CD14-positive monocyte (primary cell): ENCODE measurements around the gene COL4A2. TPM values are rescaled to one million over a fixed set of nuclear protein-coding genes. Genes with fewer than 3 reads are reported as not detected.
A peak's percentile ranks its signal among the peaks of the same experiment; 100 is the strongest.

Experiments used
- DNase-seq, 3 donors: peaks; one replicate each; pipeline ENCODE4 v3.0.0-alpha.2; 2011 to 2022
- H2AFZ ChIP-seq: 2 replicates; pipeline ENCODE4 v1.6.0; 2012; ENCODE audit warnings: mild to moderate bottlenecking, low read depth, low read length, inconsistent platforms; ENCODE audit not compliant: insufficient read depth, poor library complexity, severe bottlenecking
- H3K27ac ChIP-seq, 2 donors: 1 replicate in 1 of 2; 2 replicates in 1 of 2; pipeline ENCODE4 v1.5.1; 2012 to 2013; ENCODE audit warnings: low read length in 2 of 2, control low read depth in 1 of 2, inconsistent platforms in 1 of 2, low read depth in 1 of 2, mild to moderate bottlenecking in 1 of 2
- H3K27me3 ChIP-seq, 2 donors: one replicate each; pipeline versions ENCODE4 v1.6.0 to v1.6.1; 2011 to 2013; ENCODE audit warnings: low read length in 2 of 2; ENCODE audit not compliant: control insufficient read depth in 2 of 2, insufficient read depth in 2 of 2
- H3K36me3 ChIP-seq, 2 donors: replicated peaks in 1 of 2; 1 replicate in 1 of 2; 2 replicates in 1 of 2; pipeline versions ENCODE4 v1.5.1 to v1.6.1; 2012 to 2013; ENCODE audit warnings: low read length in 2 of 2, control low read depth in 1 of 2, inconsistent platforms in 1 of 2, mild to moderate bottlenecking in 1 of 2; ENCODE audit not compliant: insufficient read depth in 2 of 2, control insufficient read depth in 1 of 2
- H3K4me1 ChIP-seq, 2 donors: 1 replicate in 1 of 2; 2 replicates in 1 of 2; pipeline versions ENCODE4 v1.5.1 to v1.6.1; 2012 to 2013; ENCODE audit warnings: low read length in 2 of 2, control low read depth in 1 of 2, inconsistent platforms in 1 of 2, mild to moderate bottlenecking in 1 of 2, moderate library complexity in 1 of 2; ENCODE audit not compliant: insufficient read depth in 2 of 2, control insufficient read depth in 1 of 2
- H3K4me2 ChIP-seq: replicated peaks from 2 replicates; pipeline ENCODE3; 2012; ENCODE audit warnings: low read length, moderate library complexity, mild to moderate bottlenecking; ENCODE audit not compliant: poor library complexity, severe bottlenecking; ENCODE audit errors: extremely low read depth
- H3K4me3 ChIP-seq, 3 experiments: fragments of 200-600 bp in 1 of 3; sonication (generic) in 1 of 3; replicated peaks in 1 of 3; 1 replicate in 2 of 3; 2 replicates in 1 of 3; pipeline ENCODE4 v1.5.1; 2011 to 2013; ENCODE audit warnings: low read length in 3 of 3, mild to moderate bottlenecking in 3 of 3, control low read depth in 2 of 3, low read depth in 2 of 3, inconsistent platforms in 1 of 3, moderate library complexity in 1 of 3
- H3K79me2 ChIP-seq: 2 replicates; pipeline ENCODE4 v1.6.0; 2012; ENCODE audit warnings: mild to moderate bottlenecking, control low read depth, inconsistent platforms, low read length, moderate library complexity; ENCODE audit not compliant: insufficient read depth
- H3K9ac ChIP-seq: 2 replicates; pipeline ENCODE4 v1.6.0; 2017; ENCODE audit warnings: low read length, mild to moderate bottlenecking; ENCODE audit not compliant: insufficient read depth, poor library complexity, severe bottlenecking
- H3K9me3 ChIP-seq, 2 donors: replicated peaks in 1 of 2; 1 replicate in 1 of 2; 2 replicates in 1 of 2; pipeline versions ENCODE4 v1.5.1 to v1.6.1; 2012 to 2013; ENCODE audit warnings: low read length in 2 of 2, control low read depth in 1 of 2; ENCODE audit not compliant: control insufficient read depth in 1 of 2, insufficient read depth in 1 of 2
- H4K20me1 ChIP-seq: 2 replicates; pipeline ENCODE4 v1.6.0; 2012; ENCODE audit warnings: mild to moderate bottlenecking, low read length, control low read depth, moderate library complexity; ENCODE audit not compliant: insufficient read depth
- H3K27ac Mint-ChIP-seq, 7 donors: one replicate each; pipeline ENCODE4 v1.8.0; 2020; ENCODE audit warnings: mild to moderate bottlenecking in 7 of 7, mixed read lengths in 7 of 7, moderate library complexity in 6 of 7, inconsistent platforms in 2 of 7
- H3K27me3 Mint-ChIP-seq, 3 donors: one replicate each; pipeline ENCODE4 v1.8.0; 2021 to 2022; ENCODE audit warnings: low read depth in 3 of 3, mild to moderate bottlenecking in 3 of 3, mixed read lengths in 3 of 3, moderate library complexity in 3 of 3, inconsistent platforms in 1 of 3
- H3K36me3 Mint-ChIP-seq, 2 donors: one replicate each; pipeline ENCODE4 v1.8.0; 2020; ENCODE audit warnings: mixed read lengths in 2 of 2, inconsistent platforms in 1 of 2, mild to moderate bottlenecking in 1 of 2
- H3K4me1 Mint-ChIP-seq: one replicate; pipeline ENCODE4 v1.8.0; 2020; ENCODE audit warnings: mild to moderate bottlenecking, mixed read lengths
- H3K4me3 Mint-ChIP-seq, 2 donors: one replicate each; pipeline ENCODE4 v1.8.0; 2020; ENCODE audit warnings: mild to moderate bottlenecking in 2 of 2, mixed read lengths in 2 of 2, moderate library complexity in 1 of 2
- H3K9me3 Mint-ChIP-seq, 7 donors: one replicate each; pipeline ENCODE4 v1.8.0; 2020 to 2022; ENCODE audit warnings: mixed read lengths in 7 of 7, mild to moderate bottlenecking in 6 of 7, moderate library complexity in 6 of 7, inconsistent platforms in 2 of 7
- CTCF ChIP-seq: fragments of 200-600 bp; IDR thresholded peaks from one replicate; pipeline ENCODE4 v1.8.0; 2022; ENCODE audit warnings: antibody characterized with exemption, mild to moderate bottlenecking
- WGBS: methylation state at CpG from one replicate; pipeline ENCODE4 v1.1.5; 2013; ENCODE audit warnings: missing lambda C conversion rate; ENCODE audit not compliant: insufficient coverage; 5-methylcytosine and 5-hydroxymethylcytosine counted together
- intact Hi-C, 2 donors: fragments of 100-400 bp; cut with micrococcal nuclease; formaldehyde crosslinking; loops; one replicate each; pipeline versions ENCODE4 v1.15.0 to v1.15.1; 2023
- polyA plus RNA-seq, 3 donors: library from polyadenylated mRNA; depleted of rRNA in 1 of 3; unstranded in 2 of 3; stranded (reverse) in 1 of 3; fragments of 300-500 nt in 2 of 3; fragments of >200 nt in 1 of 3; fragmentation: Illumina TruSeq in 2 of 3; gene quantifications; 1 replicate in 2 of 3; 2 replicates in 1 of 3; pipeline ENCODE4 v1.2.3, GENCODE V29; 2012 to 2021

Gene COL4A2
- polyA plus RNA-seq, 3 donors = not detected

- Histone ChIP-seq H3K4me3 (no peak overlapping the region), H3K9me3 (peaks cover 0 to 6% of the 10 kb centered on the region in 2 donors), H3K36me3 (no peaks in the 10 kb centered on the region), H3K4me2 (no peak overlapping the region), H3K79me2 (no peaks in the 10 kb centered on the region), H3K27me3 (peaks cover 31 to 68% of the 10 kb centered on the region in 2 donors), H3K4me1 (no peaks in the 10 kb centered on the region), H2AFZ (no peak overlapping the region), H3K27ac (no peak overlapping the region), H4K20me1 (no peaks in the 10 kb centered on the region), H3K9ac (no peak overlapping the region)
- Mint-ChIP-seq H3K36me3 (no peaks in the 10 kb centered on the region), H3K9me3 (peaks cover 0 to 3% (median 0%) of the 10 kb centered on the region in 7 donors), H3K27ac (no peak overlapping the region), H3K4me3 (peak overlapping the region in 1 of 2 donors; percentile 66), H3K4me1 (no peaks in the 10 kb centered on the region), H3K27me3 (peaks cover 41 to 59% (median 44%) of the 10 kb centered on the region in 3 donors)
- WGBS = 0% methylated on average over 1 of the region's 12 CpGs
- TF ChIP-seq CTCF = no peak
- DNase-seq = no peak
- intact Hi-C loops = no loop called here
Measured at GRCh38 chr13:110297766-110298504, 9.1 kb upstream of the COL4A2 start.

GRCh38 chr13:110298505-110299282 lies 8.4 kb upstream of the COL4A2 start:
- Histone ChIP-seq H3K36me3 (no peaks in the 10 kb centered on the region), H4K20me1 (no peaks in the 10 kb centered on the region), H3K4me1 (no peaks in the 10 kb centered on the region), H3K9me3 (peaks cover 0 to 6% of the 10 kb centered on the region in 2 donors), H3K27ac (no peak overlapping the region), H3K79me2 (no peaks in the 10 kb centered on the region), H3K4me2 (no peak overlapping the region), H3K4me3 (no peak overlapping the region), H3K9ac (no peak overlapping the region), H2AFZ (no peak overlapping the region), H3K27me3 (peaks cover 33 to 74% of the 10 kb centered on the region in 2 donors)
- no peaks in the 10 kb centered on the region for H3K4me1 Mint-ChIP-seq
- intact Hi-C loops = no loop called here
- H3K27me3 Mint-ChIP-seq = peaks cover 42 to 62% (median 52%) of the 10 kb centered on the region in 3 donors
- H3K4me3 Mint-ChIP-seq = peak overlapping the region in 1 of 2 donors; percentile 66
- WGBS = 26% methylated on average over 29 of the region's 33 CpGs
- no peak for DNase-seq
- no peak for TF ChIP-seq CTCF
- peak overlapping the region in 1 of 7 donors; percentile 27 for H3K27ac Mint-ChIP-seq
- H3K9me3 Mint-ChIP-seq = peaks cover 0 to 3% (median 0%) of the 10 kb centered on the region in 7 donors
- H3K36me3 Mint-ChIP-seq = no peaks in the 10 kb centered on the region
